AG04450 (cell line): ENCODE results near the gene AANAT. TPM values are rescaled to one million over a fixed set of nuclear protein-coding genes. Genes with fewer than 3 reads are reported as not detected.

Experiments used
- CTCF ChIA-PET: fragments of 300-600, 350-600 bp; formaldehyde crosslinking; extraction: SDS; loops from one replicate; lab custom pipeline; 2022; ENCODE audit warnings: antibody characterized with exemption, inconsistent platforms; lab: Charles Lee
- POLR2A ChIA-PET: fragments of 350-600 bp; formaldehyde crosslinking; extraction: SDS; loops from one replicate; lab custom pipeline; 2021; ENCODE audit warnings: antibody characterized with exemption, inconsistent platforms; lab: Yijun Ruan, JAX
- DNase-seq: peaks from one replicate; pipeline ENCODE4 v3.0.0-alpha.2; 2011; ENCODE audit warnings: low read depth, low spot score
- H3K27ac ChIP-seq: one replicate; pipeline ENCODE4 v1.5.1; 2012; ENCODE audit warnings: low read depth, low read length, control low read depth
- H3K27me3 ChIP-seq: one replicate; pipeline ENCODE4 v1.6.0; 2012; ENCODE audit warnings: low read length; ENCODE audit not compliant: control insufficient read depth, insufficient read depth
- H3K4me3 ChIP-seq: 2 replicates; pipeline ENCODE4 v1.5.1; 2011; ENCODE audit warnings: mild to moderate bottlenecking, low read depth, low read length, control low read depth
- H3K9me3 ChIP-seq: 2 replicates; pipeline ENCODE4 v1.5.1; 2012; ENCODE audit warnings: low read length; ENCODE audit not compliant: control insufficient read depth, insufficient read depth
- polyA plus RNA-seq: library from polyadenylated mRNA; depleted of rRNA; stranded (reverse); fragments of >200 nt; gene quantifications from 2 replicates; pipeline ENCODE4 v1.2.3, GENCODE V29; 2011
- TF ChIP-seq, protein P1 (sequence below): IDR thresholded peaks from 2 replicates; pipeline ENCODE4 v1.5.1; 2011; ENCODE audit warnings: low read depth, low read length, control low read depth, inconsistent platforms

The AANAT gene
- polyA plus RNA-seq, 1 experiment, result not detected

DNA sequence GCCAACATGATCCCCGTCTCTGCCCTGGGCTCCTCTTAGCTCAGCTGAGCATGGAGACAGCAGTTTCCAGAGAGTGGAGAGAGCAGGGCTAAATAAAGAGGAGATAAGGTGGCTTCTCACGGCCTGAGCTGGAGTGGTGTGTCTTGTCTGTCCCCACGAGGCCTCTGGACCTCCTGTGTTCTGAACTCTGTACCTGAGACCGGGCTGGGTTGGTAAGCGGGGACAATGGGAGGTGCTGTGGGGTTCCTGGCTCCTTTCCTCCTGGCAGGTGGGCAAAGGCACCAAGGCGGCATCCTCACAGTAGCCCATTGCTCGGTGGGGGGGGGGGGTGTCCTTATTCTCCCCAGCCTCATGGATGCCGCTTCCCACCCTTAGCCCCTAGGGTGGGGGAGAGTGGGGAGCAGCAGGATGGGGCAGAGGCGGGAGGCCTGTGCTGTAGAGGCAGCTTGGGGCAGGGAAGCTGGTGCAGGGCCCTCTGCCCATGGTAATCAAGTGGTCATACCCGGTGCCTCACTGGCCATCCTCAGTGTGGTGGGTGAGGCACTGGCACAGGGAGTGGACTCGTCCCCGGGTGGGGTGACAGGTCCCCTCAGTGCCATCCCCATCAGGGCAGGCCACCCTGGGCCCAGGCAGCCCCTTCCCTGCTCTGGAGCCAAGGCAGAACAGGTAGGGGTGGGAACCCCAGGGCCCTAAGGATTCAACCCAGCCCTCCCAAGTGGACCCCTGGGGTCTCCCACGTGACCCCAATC lies 2.8 kb downstream of the AANAT start:
- ChIA-PET CTCF (no interaction called here), POLR2A (no interaction called here)

DNA sequence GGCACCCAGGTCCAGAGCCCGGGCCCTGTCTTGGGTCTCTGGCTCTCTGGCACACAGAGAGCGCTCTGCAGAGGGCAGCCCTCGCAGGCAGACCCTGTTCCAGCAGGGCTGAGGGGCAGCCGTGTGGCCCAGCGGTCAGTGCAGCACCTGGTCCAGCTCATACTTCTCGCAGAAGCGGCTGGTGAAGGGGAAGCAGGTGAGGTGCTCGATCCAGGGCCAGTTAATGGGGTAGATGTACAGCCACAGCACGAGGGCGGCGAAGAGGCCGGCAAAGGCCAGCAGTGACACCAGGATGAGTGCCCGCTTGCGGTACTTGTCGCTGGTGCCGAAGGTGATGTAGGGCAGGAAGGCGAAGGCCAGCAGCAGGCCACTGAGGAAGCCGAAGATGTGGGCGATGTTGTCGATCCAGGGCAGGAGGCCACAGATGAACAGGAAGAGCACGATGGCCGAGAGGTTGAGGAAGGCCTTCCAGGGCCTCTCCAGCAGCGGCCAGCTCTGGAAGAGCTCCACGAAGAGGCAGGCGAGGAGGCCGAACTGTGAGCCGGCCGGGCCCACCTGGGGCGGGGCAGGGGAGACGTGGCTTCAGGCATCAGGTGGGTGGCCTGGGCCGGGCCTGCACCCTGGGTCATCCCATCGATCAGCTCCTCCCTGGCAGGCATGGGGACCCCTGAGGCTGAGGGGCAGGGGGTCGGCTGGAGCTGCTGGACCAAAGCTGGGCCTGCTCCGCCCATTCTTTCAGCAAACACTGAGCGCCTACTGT lies 4.3 kb downstream of the AANAT start:
- ChIA-PET CTCF (no interaction called here), POLR2A (no interaction called here)
- no peaks in the 10 kb centered on the region for H3K27me3 ChIP-seq
- no peak overlapping the region for H3K27ac ChIP-seq
- TF ChIP-seq, protein P1, sequence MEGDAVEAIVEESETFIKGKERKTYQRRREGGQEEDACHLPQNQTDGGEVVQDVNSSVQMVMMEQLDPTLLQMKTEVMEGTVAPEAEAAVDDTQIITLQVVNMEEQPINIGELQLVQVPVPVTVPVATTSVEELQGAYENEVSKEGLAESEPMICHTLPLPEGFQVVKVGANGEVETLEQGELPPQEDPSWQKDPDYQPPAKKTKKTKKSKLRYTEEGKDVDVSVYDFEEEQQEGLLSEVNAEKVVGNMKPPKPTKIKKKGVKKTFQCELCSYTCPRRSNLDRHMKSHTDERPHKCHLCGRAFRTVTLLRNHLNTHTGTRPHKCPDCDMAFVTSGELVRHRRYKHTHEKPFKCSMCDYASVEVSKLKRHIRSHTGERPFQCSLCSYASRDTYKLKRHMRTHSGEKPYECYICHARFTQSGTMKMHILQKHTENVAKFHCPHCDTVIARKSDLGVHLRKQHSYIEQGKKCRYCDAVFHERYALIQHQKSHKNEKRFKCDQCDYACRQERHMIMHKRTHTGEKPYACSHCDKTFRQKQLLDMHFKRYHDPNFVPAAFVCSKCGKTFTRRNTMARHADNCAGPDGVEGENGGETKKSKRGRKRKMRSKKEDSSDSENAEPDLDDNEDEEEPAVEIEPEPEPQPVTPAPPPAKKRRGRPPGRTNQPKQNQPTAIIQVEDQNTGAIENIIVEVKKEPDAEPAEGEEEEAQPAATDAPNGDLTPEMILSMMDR, result no peak
- no peak overlapping the region for H3K4me3 ChIP-seq
- no peak for DNase-seq
- no peaks in the 10 kb centered on the region for H3K9me3 ChIP-seq

More for the DNA sequence above, 2.8 kb downstream of the AANAT start:
- no peak for DNase-seq
- TF ChIP-seq, protein P1, result no peak
- Histone ChIP-seq H3K9me3 (no peaks in the 10 kb centered on the region), H3K27ac (no peak overlapping the region), H3K27me3 (no peaks in the 10 kb centered on the region), H3K4me3 (no peak overlapping the region)

DNA sequence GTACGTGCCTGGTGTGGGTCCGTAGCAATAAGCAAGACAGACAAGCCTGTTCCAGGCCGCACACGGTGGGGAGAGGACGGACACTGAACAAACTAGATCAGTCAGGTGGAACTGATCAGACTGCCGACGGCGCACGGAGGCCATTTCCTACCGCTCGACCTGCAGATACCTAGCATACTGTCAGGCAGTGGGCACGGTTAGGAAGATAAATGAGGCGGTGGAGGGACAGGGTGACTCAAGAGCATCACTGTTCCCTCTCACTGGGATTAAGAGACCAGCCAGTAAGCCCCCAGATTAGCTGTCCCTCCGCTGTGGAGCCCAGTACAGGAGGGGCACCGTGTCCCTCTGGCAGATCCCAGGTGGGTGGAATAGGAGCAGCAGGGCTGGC lies 4.8 kb downstream of the AANAT start:
- Histone ChIP-seq H3K27ac (no peak overlapping the region), H3K4me3 (no peak overlapping the region), H3K27me3 (no peaks in the 10 kb centered on the region), H3K9me3 (no peaks in the 10 kb centered on the region)
- DNase-seq, result no peak
- ChIA-PET POLR2A (interaction anchor here (0.6 kb wide), 1 partner anchor 148 kb away, joined by 4 read pairs; no protein-coding TSS in a partner anchor), CTCF (no interaction called here)
- TF ChIP-seq, protein P1, result no peak

DNA sequence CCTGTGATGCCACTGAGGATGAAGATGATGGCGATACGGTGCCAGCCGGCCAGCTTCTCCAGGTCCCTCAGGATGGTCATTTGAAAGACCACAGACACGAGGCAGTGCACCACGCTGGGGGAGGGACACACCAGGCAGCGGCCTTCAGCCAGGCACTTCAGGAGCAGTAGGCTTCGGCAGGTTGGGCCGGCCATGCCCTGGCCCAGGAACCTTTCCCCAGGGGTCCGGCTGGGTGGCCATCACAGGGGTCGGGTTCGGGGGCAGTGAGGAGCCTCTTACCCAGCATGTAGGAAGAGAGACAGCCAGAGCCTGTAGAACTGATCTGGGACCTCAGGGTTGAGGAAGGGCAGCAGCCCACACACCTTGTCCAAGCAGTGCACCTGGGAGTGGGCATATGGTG lies 5.3 kb downstream of the AANAT start:
- TF ChIP-seq, protein P1, result no peak
- Histone ChIP-seq H3K9me3 (no peaks in the 10 kb centered on the region), H3K27me3 (no peaks in the 10 kb centered on the region), H3K4me3 (no peak overlapping the region), H3K27ac (no peak overlapping the region)
- CTCF ChIA-PET, result interaction anchor here (0.5 to 0.6 kb wide), 2 partner anchors 31 to 33 kb away, joined by 3 to 5 read pairs; no protein-coding TSS in a partner anchor
- no peak for DNase-seq
- POLR2A ChIA-PET, result interaction anchor here (0.6 to 1.6 kb wide), 2 partner anchors 26 to 148 kb away, joined by 3 to 4 read pairs; no protein-coding TSS in a partner anchor
